Measurements from ENCODE around the gene FAM47A. TPM values are rescaled to one million over a fixed set of nuclear protein-coding genes. Genes with fewer than 3 reads are reported as not detected.

The FAM47A gene
- total RNA-seq: not detected in 2 replicates

GRCh38 chrX:34132028-34132427 is at the start of gene FAM47A:
FAM47A (minus strand) TSS chrX:34132314; CDS start chrX:34132278, 36 bp downstream.

All from bronchial smooth muscle cell (primary cell).